Endodermal cell (in vitro differentiated cells): ENCODE results near the gene PLCG2. TPM values are rescaled to one million over a fixed set of nuclear protein-coding genes. Genes with fewer than 3 reads are reported as not detected.

Source experiments
- DNase-seq: peaks from one replicate; pipeline ENCODE4 v3.0.0-alpha.2; 2017
- H3K27ac ChIP-seq: 2 replicates; pipeline ENCODE4 v1.5.1; 2013; ENCODE audit warnings: mild to moderate bottlenecking, low read depth, low read length, moderate library complexity
- H3K27me3 ChIP-seq: 2 replicates; pipeline ENCODE4 v1.6.1; 2013; ENCODE audit warnings: mild to moderate bottlenecking, low read length, moderate library complexity; ENCODE audit not compliant: insufficient read depth, control insufficient read depth, poor library complexity, severe bottlenecking
- H3K36me3 ChIP-seq: 2 replicates; pipeline ENCODE4 v1.7.0; 2013; ENCODE audit warnings: mild to moderate bottlenecking, low read length, moderate library complexity; ENCODE audit not compliant: control insufficient read depth, insufficient read depth
- H3K4me1 ChIP-seq: one replicate; pipeline ENCODE4 v1.7.0; 2013; ENCODE audit warnings: low read length; ENCODE audit not compliant: control insufficient read depth, insufficient read depth
- H3K4me3 ChIP-seq: 2 replicates; pipeline ENCODE4 v1.5.1; 2013; ENCODE audit warnings: mild to moderate bottlenecking, low read length, moderate library complexity
- H3K9ac ChIP-seq: 2 replicates; pipeline ENCODE4 v1.6.1; 2013; ENCODE audit warnings: mild to moderate bottlenecking, low read length, moderate library complexity; ENCODE audit not compliant: poor library complexity, severe bottlenecking; ENCODE audit errors: extremely low read depth
- H3K9me3 ChIP-seq: 2 replicates; pipeline ENCODE4 v1.6.1; 2013; ENCODE audit warnings: mild to moderate bottlenecking, low read length, moderate library complexity; ENCODE audit not compliant: control insufficient read depth
- H3K27ac Mint-ChIP-seq: 2 replicates; pipeline ENCODE4 v1.8.0; 2020; ENCODE audit warnings: mixed read lengths
- H3K27me3 Mint-ChIP-seq: 2 replicates; pipeline ENCODE4 v1.8.0; 2021; ENCODE audit warnings: mild to moderate bottlenecking, mixed read lengths; ENCODE audit not compliant: insufficient read depth
- H3K36me3 Mint-ChIP-seq: 2 replicates; pipeline ENCODE4 v1.8.0; 2020; ENCODE audit warnings: low read depth, mixed read lengths
- H3K4me1 Mint-ChIP-seq: 2 replicates; pipeline ENCODE4 v1.8.0; 2020; ENCODE audit warnings: mixed read lengths
- H3K4me3 Mint-ChIP-seq: 2 replicates; pipeline ENCODE4 v1.8.0; 2020; ENCODE audit warnings: mild to moderate bottlenecking, moderate library complexity, mixed read lengths
- H3K9me3 Mint-ChIP-seq: 2 replicates; pipeline ENCODE4 v1.8.0; 2020; ENCODE audit warnings: mild to moderate bottlenecking, mixed read lengths
- WGBS, 2 experiments: methylation state at CpG; one replicate each; pipeline versions ENCODE4 v1.1.5 to v1.1.7; 2013; ENCODE audit warnings: missing lambda C conversion rate in 2 of 2, mixed read lengths in 1 of 2; ENCODE audit not compliant: insufficient coverage in 1 of 2, insufficient read length in 1 of 2; 5-methylcytosine and 5-hydroxymethylcytosine counted together
- total RNA-seq, 2 donors: library from RNA; stranded (reverse); fragmentation: NEBNext Ultra II Directional in 1 of 2; extraction: Animal tissue kit (Norgen Biotek cat#: 25700) in 1 of 2; gene quantifications; 2 replicates in 1 of 2; 3 replicates in 1 of 2; pipeline ENCODE4 v1.2.1, GENCODE V29; 2021
- TF ChIP-seq, protein P1 (sequence below): fragments of 200-600 bp; sonication (generic); conservative IDR thresholded peaks from 2 replicates; pipeline ENCODE4 v1.5.0; 2021; ENCODE audit warnings: antibody characterized with exemption, mild to moderate bottlenecking

The PLCG2 gene
- total RNA-seq, 2 donors from 2014 or later: 34.7 to 48.4 TPM

DNA sequence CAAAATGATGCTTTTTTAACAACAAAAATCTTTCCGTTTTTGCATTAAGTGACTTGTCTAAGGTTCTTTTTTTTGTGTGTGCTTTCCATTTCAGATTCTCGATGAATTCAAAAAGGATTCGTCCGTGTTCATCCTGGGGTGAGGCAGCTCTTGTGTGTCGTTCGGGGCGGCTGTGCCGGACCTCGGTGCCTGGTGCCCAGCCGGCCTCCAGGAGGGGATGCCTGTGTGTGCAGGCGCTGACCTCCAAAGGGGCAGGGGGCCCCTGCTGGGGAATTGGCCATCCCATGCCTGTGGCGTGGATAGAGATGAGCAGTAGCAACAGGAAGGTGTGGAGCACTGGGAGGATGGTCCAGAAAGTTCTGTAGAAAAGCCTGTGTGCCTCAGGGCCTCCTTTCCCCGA is 101.7 kb downstream of the PLCG2 start:
- no peak overlapping the region for H3K4me3 Mint-ChIP-seq
- DNase-seq: no peak
- Histone ChIP-seq H3K27ac (no peak overlapping the region), H3K4me3 (no peak overlapping the region), H3K36me3 (no peaks in the 10 kb centered on the region), H3K9ac (no peak overlapping the region), H3K4me1 (no peaks in the 10 kb centered on the region), H3K9me3 (no peaks in the 10 kb centered on the region), H3K27me3 (no peaks in the 10 kb centered on the region)
- no peak overlapping the region for H3K27ac Mint-ChIP-seq
- peaks cover 7% of the 10 kb centered on the region for H3K4me1 Mint-ChIP-seq
- H3K9me3 Mint-ChIP-seq: no peaks in the 10 kb centered on the region
- peaks cover 9% of the 10 kb centered on the region for H3K36me3 Mint-ChIP-seq
- TF ChIP-seq, protein P1, sequence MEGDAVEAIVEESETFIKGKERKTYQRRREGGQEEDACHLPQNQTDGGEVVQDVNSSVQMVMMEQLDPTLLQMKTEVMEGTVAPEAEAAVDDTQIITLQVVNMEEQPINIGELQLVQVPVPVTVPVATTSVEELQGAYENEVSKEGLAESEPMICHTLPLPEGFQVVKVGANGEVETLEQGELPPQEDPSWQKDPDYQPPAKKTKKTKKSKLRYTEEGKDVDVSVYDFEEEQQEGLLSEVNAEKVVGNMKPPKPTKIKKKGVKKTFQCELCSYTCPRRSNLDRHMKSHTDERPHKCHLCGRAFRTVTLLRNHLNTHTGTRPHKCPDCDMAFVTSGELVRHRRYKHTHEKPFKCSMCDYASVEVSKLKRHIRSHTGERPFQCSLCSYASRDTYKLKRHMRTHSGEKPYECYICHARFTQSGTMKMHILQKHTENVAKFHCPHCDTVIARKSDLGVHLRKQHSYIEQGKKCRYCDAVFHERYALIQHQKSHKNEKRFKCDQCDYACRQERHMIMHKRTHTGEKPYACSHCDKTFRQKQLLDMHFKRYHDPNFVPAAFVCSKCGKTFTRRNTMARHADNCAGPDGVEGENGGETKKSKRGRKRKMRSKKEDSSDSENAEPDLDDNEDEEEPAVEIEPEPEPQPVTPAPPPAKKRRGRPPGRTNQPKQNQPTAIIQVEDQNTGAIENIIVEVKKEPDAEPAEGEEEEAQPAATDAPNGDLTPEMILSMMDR: no peak
- no peaks in the 10 kb centered on the region for H3K27me3 Mint-ChIP-seq
- 67 to 89% methylated on average over 3 to 12 of the region's 13 CpGs for WGBS, 2 experiments

DNA sequence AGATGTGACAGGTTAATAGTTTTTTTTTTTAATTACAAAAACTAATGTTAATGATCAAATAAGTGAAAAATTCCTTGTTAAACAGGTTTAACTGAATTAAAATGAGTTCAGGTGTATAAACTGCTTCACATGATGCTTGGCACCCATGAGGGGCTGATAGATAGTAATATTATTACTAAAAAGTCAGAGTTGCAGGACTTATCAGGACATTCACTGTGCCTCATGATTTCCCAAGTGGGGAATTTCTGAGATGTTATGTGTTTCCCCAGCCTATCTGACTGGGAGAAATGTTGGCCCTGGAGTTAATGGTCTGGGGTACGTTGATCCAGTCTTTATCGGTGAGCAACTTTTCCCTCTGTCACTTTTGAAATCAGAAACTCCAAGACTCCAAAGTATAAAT is 102.1 kb downstream of the PLCG2 start:
- DNase-seq: no peak
- 100% methylated on average over 1 of the region's 2 CpGs; no CpG with 5 or more reads in 1 of the 2 experiments for WGBS, 2 experiments
- Histone ChIP-seq H3K9ac (no peak overlapping the region), H3K36me3 (no peaks in the 10 kb centered on the region), H3K4me1 (no peaks in the 10 kb centered on the region), H3K4me3 (no peak overlapping the region), H3K27ac (no peak overlapping the region), H3K27me3 (no peaks in the 10 kb centered on the region), H3K9me3 (no peaks in the 10 kb centered on the region)
- peaks cover 5% of the 10 kb centered on the region for H3K4me1 Mint-ChIP-seq
- no peaks in the 10 kb centered on the region for H3K27me3 Mint-ChIP-seq
- H3K4me3 Mint-ChIP-seq: no peak overlapping the region
- no peak overlapping the region for H3K27ac Mint-ChIP-seq
- no peaks in the 10 kb centered on the region for H3K9me3 Mint-ChIP-seq
- TF ChIP-seq, protein P1: no peak
- H3K36me3 Mint-ChIP-seq: peaks cover 9% of the 10 kb centered on the region

DNA sequence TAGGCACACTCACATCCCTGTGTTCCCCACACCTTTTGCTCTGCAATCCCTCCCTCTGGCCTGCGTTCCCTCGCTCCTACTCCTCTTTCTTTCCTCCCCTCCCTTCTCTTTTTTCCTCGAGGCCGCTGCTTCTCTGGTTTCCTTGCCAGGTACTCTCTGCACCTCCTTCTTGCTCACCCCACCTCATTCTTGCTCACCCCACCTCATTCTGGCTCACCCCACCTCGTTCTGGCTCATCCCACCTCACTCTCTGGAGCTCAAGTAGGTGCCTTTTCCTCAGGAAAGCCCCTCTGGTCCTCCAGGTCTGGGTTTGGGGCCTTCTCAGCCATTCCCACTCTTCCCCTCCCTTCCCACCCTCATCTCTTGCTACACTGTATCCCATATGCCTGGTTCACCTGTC is 103.5 kb downstream of the PLCG2 start:
- no peaks in the 10 kb centered on the region for H3K9me3 Mint-ChIP-seq
- 86 to 98% methylated on average over 4 to 5 of the region's 5 CpGs for WGBS, 2 experiments

More for the DNA sequence above, 103.5 kb downstream of the PLCG2 start:
- peaks cover 5% of the 10 kb centered on the region for H3K4me1 Mint-ChIP-seq
- H3K27me3 Mint-ChIP-seq: no peaks in the 10 kb centered on the region
- H3K4me3 Mint-ChIP-seq: no peak overlapping the region
- no peak for DNase-seq
- Histone ChIP-seq H3K36me3 (no peaks in the 10 kb centered on the region), H3K9ac (no peak overlapping the region), H3K9me3 (no peaks in the 10 kb centered on the region), H3K27ac (no peak overlapping the region), H3K4me1 (no peaks in the 10 kb centered on the region), H3K4me3 (no peak overlapping the region), H3K27me3 (no peaks in the 10 kb centered on the region)
- TF ChIP-seq, protein P1: no peak
- no peak overlapping the region for H3K27ac Mint-ChIP-seq
- peaks cover 9% of the 10 kb centered on the region for H3K36me3 Mint-ChIP-seq
